ENCODE data around the gene LPIN1.

LPIN1 gene, protein sequence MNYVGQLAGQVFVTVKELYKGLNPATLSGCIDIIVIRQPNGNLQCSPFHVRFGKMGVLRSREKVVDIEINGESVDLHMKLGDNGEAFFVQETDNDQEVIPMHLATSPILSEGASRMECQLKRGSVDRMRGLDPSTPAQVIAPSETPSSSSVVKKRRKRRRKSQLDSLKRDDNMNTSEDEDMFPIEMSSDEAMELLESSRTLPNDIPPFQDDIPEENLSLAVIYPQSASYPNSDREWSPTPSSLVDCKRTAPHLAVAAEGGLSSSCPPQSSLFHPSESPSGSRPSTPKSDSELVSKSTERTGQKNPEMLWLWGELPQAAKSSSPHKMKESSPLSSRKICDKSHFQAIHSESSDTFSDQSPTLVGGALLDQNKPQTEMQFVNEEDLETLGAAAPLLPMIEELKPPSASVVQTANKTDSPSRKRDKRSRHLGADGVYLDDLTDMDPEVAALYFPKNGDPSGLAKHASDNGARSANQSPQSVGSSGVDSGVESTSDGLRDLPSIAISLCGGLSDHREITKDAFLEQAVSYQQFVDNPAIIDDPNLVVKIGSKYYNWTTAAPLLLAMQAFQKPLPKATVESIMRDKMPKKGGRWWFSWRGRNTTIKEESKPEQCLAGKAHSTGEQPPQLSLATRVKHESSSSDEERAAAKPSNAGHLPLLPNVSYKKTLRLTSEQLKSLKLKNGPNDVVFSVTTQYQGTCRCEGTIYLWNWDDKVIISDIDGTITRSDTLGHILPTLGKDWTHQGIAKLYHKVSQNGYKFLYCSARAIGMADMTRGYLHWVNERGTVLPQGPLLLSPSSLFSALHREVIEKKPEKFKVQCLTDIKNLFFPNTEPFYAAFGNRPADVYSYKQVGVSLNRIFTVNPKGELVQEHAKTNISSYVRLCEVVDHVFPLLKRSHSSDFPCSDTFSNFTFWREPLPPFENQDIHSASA

DNA sequence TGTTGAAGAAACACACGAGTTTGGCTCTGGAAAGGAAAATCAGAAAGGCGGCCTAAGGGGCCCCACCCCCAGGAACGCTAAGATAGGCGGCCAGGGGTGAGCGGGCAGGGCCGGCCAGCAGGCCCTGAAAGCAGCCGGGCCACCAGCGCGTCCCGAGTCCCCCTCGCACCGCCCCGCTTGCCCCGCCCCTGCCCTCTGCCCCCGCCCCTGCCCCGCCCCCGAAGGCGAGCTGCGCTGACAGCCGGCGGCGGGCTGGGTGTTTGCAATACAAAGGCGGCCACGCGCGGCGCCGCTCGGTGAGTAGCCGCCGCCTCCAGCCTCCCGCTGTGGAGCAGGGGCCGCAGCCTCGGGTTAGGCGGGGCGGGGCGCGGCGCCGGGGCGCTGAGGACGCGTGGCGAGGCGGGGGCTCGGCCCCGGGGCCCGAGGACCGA is at the start of gene LPIN1:
Gene LPIN1 (plus strand): TSS at position 257 of the 431 bp plus-strand sequence. CDS start 18,910 bp downstream, outside the sequence.
- peak; percentile 83 to 89 for DNase-seq

DNA sequence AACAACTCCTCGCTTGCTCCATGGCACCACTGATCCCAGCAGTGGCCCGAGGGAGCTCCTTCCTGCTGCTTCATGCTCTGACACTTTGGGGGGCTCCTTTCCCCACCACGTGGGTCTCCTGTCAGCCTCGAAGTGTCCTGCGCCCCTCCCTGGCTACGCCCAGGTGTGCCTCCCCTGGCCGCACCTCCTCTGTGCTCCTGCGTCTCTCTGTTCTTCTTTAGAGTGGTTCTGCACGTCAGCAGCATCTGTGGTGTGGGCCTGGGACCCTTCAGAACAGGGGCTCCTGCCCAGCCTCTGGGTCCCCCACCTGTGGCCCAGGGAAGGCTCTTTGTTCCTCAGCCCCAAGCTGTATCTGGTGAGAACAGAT is 49.7 kb upstream of the LPIN1 start:
- no peak for DNase-seq

DNA sequence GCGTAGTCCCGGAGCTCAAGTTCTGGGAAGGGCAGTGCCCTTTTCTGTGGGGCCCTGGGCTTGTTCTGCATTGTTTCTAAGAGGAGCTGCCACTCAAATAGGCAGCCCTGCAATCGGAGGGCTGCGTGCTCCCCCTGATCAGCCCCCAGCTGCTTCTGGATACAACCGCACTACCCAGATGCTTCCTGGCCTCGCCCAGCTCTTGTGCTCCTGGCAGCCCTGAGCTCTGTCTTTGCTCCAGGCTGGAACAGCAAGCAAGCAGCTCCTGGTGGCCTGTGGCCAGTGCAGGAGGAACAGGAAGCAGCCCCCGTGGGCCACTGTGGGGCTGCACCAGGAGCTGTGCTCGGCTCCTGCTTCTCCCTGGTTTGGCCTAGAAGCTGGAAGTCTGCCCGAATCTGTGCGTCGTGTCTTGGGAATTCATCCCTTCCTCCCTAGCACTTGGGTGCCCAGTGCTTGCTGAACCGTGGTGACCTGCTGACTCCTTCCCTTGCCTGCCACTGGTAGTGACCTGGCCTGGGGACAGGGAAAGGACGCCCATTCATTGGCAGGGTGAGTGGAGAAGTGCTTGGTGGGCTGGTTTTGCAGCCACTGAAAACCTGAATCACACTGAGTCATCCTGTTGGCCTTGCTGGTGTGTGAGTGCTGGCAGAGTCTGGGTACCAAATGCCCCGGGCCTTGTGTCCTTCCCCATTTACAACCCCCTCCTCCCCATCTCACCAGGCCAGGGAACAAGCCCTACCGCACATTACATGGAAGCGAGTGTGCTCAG is 49.1 kb upstream of the LPIN1 start:
- DNase-seq = no peak

DNA sequence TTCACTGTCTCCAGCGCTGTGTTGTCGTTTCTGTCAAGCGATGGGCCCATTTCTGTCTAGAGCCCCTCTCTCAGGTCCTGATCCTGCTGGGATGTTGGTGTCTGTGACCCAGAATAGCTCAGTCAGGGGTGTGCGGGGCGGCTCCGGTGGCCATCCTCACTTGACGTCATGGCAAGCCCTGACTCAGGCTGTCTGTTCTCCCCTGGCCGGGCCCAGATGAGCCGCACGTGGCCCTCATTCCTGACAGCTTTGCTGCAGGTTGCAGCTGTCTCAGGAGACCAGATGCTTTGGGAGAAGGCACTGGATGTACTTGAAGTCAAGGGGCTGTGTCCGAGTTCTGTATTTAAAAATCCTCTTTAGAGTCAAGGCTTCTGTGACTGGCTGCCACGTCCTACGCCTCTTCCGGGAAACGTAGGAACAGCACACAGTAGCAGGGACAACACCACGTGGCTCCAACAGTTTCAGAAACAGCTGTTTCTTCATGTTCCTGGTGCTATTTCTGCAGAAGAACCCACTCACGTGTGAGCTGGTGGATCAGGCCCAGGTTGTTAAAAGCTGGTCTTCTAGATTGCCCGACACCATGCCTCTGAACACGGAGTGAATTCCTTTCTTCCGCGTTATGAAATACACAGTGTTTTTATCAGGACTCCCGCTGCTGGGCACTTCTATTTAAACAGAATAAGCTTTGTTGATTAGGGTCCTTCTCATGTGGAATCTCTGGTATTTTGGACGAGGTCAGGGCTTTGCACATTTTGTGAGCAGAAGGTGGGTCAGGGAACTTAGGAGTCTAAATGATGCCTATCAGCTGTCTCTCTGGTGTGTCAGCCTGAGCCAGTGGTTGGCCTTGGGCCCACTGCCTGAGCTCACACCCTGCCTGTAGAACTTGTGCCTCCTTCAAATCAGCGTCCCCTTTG is 48.2 kb upstream of the LPIN1 start:
- no peak for DNase-seq

GRCh38 chr2:11699686-11700670 is 46.5 kb upstream of the LPIN1 start:
- DNase-seq = no peak

- no peak for DNase-seq
These were observed 45.2 kb upstream of the LPIN1 start for GRCh38 chr2:11701206-11701605.

- no peak for DNase-seq
These were observed 44.6 kb upstream of the LPIN1 start for GRCh38 chr2:11701751-11702301.

DNA sequence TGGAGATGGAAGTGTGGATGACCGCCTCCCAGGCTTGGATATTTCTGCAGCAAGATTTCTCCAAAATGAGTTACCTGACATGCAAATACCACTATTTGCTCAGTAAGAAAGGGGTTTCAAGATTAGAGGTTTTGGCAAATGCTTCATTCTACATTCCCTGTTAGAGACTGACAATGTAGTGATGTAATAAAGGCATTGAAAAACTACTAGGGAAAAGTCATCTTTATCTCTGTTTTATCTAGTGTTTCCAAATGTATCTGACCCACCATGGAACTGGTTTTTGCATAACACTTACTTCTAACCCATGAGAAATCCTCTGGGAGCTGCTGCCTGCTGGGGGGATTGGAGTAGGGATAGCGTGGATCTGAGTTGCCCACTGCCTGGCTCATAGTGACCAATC is 43.5 kb upstream of the LPIN1 start:
- DNase-seq = no peak

GRCh38 chr2:11703700-11704099 is 42.7 kb upstream of the LPIN1 start:
- DNase-seq = no peak

DNA sequence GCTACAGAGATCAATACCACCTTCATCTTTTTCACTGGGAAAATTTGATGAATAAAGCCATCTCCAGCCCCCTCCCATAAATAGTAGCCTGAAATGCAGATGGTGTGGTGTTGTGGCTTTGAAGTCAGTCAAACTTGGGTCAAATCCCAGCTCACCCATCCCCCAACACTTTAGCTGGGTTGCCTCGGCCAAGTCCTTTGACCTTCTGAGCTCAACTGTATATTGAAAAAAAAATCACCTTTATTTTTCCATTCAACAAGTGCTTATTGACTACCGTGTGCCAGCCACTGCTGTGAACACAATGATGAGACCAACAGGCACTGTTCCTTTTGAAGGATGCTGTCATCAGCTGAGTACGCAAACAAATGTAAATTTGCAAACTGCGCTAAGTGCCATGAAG is 41.4 kb upstream of the LPIN1 start:
- no peak for DNase-seq

DNA sequence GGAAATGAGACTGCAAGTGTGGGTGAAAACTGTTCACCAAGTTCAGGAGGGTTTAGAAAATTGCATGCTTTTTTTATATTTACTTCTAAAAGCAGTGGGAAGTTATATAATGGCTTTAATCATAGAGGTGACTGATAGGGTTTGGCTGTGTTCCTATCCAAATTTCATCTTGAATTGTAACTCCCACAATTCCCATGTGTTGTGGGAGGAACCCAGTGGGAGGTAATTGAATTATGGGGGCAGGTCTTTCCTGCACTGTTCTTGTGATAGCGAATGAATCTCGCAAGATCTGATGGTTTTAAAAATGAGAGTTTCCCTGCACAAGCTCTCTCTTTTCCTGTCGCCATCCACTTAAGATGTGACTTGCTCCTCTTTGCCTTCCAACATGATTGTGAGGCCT is 40.7 kb upstream of the LPIN1 start:
- no peak for DNase-seq

GRCh38 chr2:11708106-11708505 is 38.3 kb upstream of the LPIN1 start:
- DNase-seq = no peak

DNA sequence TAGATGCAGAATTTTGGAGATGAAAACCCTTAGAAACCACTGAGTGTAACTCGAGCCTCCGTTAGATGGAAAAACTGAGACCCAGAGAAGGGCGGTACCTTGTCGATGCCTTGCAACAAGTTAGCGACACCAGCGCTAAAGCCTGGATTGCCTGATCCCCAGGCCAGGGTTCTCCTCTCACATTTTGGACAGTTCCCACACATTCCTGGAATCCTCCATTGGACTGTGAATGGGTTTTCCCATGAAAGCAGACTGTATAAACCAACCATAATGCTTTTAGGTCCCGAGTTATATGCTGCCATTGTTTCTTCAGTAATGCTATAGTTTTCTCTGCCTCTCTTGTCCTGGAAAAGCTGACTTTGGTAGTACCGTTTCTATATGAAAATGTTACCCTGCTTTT is 37.1 kb upstream of the LPIN1 start:
- DNase-seq = no peak

DNA sequence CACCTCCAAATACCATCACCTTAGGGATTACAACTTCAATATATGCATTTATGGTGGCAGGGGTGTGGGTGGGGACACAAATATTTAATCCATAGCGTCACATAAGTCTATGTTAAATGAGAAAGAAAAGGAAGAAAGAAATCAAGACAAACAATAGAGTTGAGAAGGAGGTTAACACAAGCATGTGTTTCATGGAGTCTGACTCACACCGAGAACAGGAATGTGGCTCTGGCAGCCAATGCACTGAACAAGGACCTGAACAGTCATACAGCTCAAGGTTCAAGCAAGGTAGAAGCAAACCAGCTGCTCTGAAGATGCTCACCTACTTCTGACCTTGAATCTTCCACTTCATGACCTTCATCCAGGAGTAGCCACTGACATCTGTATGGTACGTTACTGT is 36.2 kb upstream of the LPIN1 start:
- DNase-seq = no peak

- DNase-seq = no peak
These were observed 35.6 kb upstream of the LPIN1 start for GRCh38 chr2:11710632-11711353.

DNA sequence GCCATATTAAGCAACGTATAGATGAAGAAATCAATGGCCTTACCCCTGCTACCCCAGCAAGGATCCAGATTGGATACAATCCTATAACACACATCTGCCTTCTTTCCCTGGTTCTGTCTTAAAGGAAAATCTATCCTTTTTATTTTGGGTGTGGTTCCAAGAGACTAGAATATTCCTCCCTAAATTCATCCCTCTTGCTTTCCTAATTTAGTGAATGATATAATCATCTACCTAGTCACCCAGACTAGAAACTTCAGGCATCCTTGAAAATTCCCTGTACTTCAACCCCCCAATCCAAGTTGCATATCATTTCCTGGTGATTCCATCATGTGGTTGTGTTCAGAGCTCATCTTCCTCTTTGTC is 35.1 kb upstream of the LPIN1 start:
- no peak for DNase-seq

GRCh38 chr2:11711751-11712150 is 34.7 kb upstream of the LPIN1 start:
- no peak for DNase-seq

DNA sequence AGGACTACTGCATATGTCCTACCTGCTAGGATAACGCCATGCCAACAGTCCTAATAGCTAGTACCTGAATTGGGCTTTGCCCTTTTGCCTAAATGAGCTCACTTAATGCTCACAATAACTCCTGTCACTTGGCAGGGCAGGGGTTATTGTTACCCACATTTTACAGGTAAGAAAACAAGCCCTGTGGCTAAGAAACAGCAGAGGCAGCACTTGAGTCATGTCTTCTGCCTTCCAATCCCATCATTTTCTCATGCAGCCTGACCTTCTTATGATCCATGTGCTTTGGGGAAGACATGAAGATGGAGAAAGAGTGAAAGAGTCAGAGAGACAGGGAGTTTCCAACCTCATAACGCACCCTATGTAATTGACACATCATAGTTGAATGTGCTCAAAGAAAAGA is 33.6 kb upstream of the LPIN1 start:
- no peak for DNase-seq

- no peak for DNase-seq
These were observed 32.6 kb upstream of the LPIN1 start for GRCh38 chr2:11713815-11714214.

Measured in stimulated activated CD4-positive, alpha-beta T cell treated with anti-CD3 and anti-CD28 coated beads, Interleukin-4, amount 100 ng/mL, for 4 hours (primary cell).